ENCODE results near the gene PAXX. TPM values are rescaled to one million over a fixed set of nuclear protein-coding genes. Genes with fewer than 3 reads are reported as not detected.
A peak's percentile ranks its signal among the peaks of the same experiment; 100 is the strongest.

The PAXX gene
- total and polyA plus RNA-seq, 2 donors (not counting 1 experiment from before 2014, with no cell fraction given): 6.1 to 13.7 TPM

DNA sequence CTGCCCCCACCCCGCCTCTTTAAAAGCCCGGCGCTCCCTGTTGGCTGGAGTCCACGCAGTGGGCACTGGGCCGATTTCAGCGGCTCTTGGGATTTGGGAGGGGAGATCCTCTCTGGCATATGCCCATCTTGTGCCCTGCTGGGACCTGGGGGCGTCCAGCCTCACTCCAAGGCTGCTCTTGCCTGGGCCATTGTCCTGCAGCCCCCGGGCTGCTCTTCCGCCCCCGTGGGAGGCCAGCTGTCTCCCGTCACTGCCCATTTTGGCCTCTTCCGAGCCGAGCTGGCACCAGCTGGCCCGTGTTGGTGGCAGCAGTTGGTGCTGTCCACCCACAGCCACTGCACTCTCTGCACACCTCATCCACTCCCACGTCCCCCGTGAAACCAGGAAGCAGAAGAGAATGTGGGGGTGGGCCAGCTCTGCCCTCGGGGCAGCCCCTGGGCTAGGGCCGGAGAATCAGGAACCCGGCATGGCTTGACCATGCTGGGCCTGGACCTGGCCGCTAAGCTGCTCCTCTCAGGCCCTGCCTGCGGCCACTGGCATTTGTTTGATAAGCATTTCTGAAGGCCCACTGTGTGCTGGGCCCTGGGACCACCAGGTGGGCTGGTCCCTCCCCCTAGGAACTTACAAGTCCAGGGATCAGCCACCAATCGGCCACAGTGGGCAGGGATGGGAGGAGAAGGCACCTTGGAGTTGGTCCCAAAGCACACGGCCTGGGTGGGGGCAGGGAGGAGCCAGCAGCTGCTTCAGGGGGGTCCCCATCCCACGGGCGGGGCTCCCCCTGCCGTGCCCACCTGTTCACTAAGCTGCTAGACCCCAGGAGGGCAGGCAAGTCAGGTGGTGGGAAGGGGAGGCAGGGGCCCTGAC lies 45.0 kb upstream of the PAXX start:
- Histone ChIP-seq H3K27me3 (ENCODE audit: control insufficient read depth, insufficient read depth, low read length) (no peaks in the 10 kb centered on the region), H3K36me3 (ENCODE audit: control insufficient read depth, insufficient read depth, low read length) (peaks cover 10% of the 10 kb centered on the region), H2AFZ (ENCODE audit: low read length) (no peak overlapping the region), H3K4me3 (replicated peaks in 1 of 4; ENCODE audit: control extremely low read depth in 1 of 4, insufficient read depth in 1 of 4, low read depth in 3 of 4, low read length in 4 of 4) (no peak overlapping the region), H3K4me1 (ENCODE audit: control insufficient read depth, extremely low read depth, insufficient read depth, low read length) (peaks cover 2% of the 10 kb centered on the region), H3K79me2 (ENCODE audit: control insufficient read depth, insufficient read depth, low read length) (peaks cover 17% of the 10 kb centered on the region), H3K9ac (ENCODE audit: insufficient read depth, low read length) (no peak overlapping the region), H4K20me1 (ENCODE audit: control insufficient read depth, extremely low read depth, insufficient read depth, low read length) (no peaks in the 10 kb centered on the region), H3K27ac (ENCODE audit: insufficient read depth, low read length) (no peak overlapping the region), H3K9me3 (ENCODE audit: control insufficient read depth, insufficient read depth, low read depth, low read length) (no peaks in the 10 kb centered on the region), H3K4me2 (ENCODE audit: extremely low read depth, insufficient read depth, low read length) (no peak overlapping the region)
- no peak for DNase-seq (ENCODE audit: low read depth in 2 of 2)
- TF ChIP-seq EZH2 (IDR thresholded peaks at IDR 0.05; ENCODE audit: low read length, missing control alignments) (no peak), CTCF (conservative IDR thresholded peaks at IDR 0.05 in 1 of 2, IDR thresholded peaks at IDR 0.05 in 1 of 2; ENCODE audit: low read depth in 1 of 2, low read length in 2 of 2) (no peak)

DNA sequence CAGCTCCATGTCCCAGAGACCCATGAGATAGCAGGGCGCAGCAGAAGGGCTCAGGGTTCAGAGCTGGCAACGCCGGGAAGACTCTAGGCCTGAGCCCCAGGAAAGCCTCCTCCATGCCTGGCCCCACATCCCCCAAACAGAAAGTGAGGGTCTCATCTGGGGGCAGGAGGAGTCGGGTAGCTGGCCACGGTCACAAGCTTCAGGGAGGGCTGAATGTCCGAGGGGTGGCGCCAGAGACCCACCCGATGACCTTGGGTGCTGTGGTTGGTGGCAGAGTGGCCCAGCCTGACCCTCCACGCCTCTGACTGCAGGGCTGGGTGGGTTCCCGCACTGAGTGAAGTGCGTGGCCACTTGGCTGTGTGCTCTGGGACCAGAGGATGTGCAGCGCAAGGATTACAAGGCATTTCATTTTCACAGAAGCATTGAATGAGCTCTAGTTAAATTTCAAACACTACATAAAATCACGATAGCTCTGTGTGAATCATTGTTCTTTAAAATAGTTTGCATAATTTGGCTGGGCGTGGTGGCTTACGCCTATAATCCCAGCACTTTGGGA lies 44.2 kb upstream of the PAXX start:
- DNase-seq (ENCODE audit: low read depth in 2 of 2): peak in 1 of 2 donors; percentile 37
- no peak overlapping the region for H3K9ac ChIP-seq (ENCODE audit: insufficient read depth, low read length)
- TF ChIP-seq CTCF (conservative IDR thresholded peaks at IDR 0.05 in 1 of 2, IDR thresholded peaks at IDR 0.05 in 1 of 2; ENCODE audit: low read depth in 1 of 2, low read length in 2 of 2) (peak; percentile 47 to 53), EZH2 (IDR thresholded peaks at IDR 0.05; ENCODE audit: low read length, missing control alignments) (no peak)

DNA sequence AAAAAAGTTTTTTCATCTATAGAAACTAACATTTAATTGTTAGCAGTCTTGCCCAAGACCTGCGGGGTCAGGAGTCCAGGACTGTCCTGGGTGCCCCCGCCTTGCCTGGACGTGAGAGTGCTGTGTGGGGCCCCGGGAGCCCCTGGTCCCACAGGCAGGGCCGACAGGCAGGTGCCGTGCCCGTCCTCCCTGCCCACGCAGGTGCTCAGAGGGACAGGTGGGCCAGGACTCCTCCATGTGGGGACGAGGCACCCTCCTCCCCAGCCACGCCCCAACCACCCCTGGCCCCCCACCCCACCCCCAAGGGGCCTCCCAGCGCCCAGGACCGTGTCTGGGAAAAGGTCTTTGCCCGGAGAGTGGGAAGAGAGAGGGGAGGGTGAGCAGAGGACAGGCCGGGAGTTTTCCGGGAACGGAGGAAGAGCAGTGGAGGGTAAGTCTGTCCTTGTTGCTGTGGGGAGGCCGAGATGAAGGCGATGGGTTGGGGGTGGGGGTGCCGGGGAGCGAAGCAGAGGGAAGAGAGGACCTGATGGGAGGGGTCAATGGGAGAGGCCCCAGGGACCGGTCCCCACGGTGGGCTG lies 42.9 kb upstream of the PAXX start:
- Histone ChIP-seq H3K9ac (ENCODE audit: insufficient read depth, low read length) (peak overlapping the region; percentile 40), H3K9me3 (ENCODE audit: control insufficient read depth, insufficient read depth, low read depth, low read length) (no peaks in the 10 kb centered on the region), H2AFZ (ENCODE audit: low read length) (peak overlapping the region; percentile 70), H3K4me1 (ENCODE audit: control insufficient read depth, extremely low read depth, insufficient read depth, low read length) (no peaks in the 10 kb centered on the region), H3K4me3 (replicated peaks in 1 of 4; ENCODE audit: control extremely low read depth in 1 of 4, insufficient read depth in 1 of 4, low read depth in 3 of 4, low read length in 4 of 4) (peak overlapping the region; percentile 42 to 61 (median 48)), H3K36me3 (ENCODE audit: control insufficient read depth, insufficient read depth, low read length) (no peaks in the 10 kb centered on the region), H4K20me1 (ENCODE audit: control insufficient read depth, extremely low read depth, insufficient read depth, low read length) (no peaks in the 10 kb centered on the region), H3K4me2 (ENCODE audit: extremely low read depth, insufficient read depth, low read length) (peak overlapping the region; percentile 89), H3K79me2 (ENCODE audit: control insufficient read depth, insufficient read depth, low read length) (no peaks in the 10 kb centered on the region), H3K27ac (ENCODE audit: insufficient read depth, low read length) (no peak overlapping the region), H3K27me3 (ENCODE audit: control insufficient read depth, insufficient read depth, low read length) (no peaks in the 10 kb centered on the region)
- TF ChIP-seq CTCF (conservative IDR thresholded peaks at IDR 0.05 in 1 of 2, IDR thresholded peaks at IDR 0.05 in 1 of 2; ENCODE audit: low read depth in 1 of 2, low read length in 2 of 2) (no peak), EZH2 (IDR thresholded peaks at IDR 0.05; ENCODE audit: low read length, missing control alignments) (no peak)
- no peak for DNase-seq (ENCODE audit: low read depth in 2 of 2)

More for the DNA sequence above, 44.2 kb upstream of the PAXX start:
- Histone ChIP-seq H3K4me3 (replicated peaks in 1 of 4; ENCODE audit: control extremely low read depth in 1 of 4, insufficient read depth in 1 of 4, low read depth in 3 of 4, low read length in 4 of 4) (no peak overlapping the region), H4K20me1 (ENCODE audit: control insufficient read depth, extremely low read depth, insufficient read depth, low read length) (no peaks in the 10 kb centered on the region), H3K27ac (ENCODE audit: insufficient read depth, low read length) (no peak overlapping the region), H3K27me3 (ENCODE audit: control insufficient read depth, insufficient read depth, low read length) (no peaks in the 10 kb centered on the region), H3K4me2 (ENCODE audit: extremely low read depth, insufficient read depth, low read length) (peak overlapping the region; percentile 32), H2AFZ (ENCODE audit: low read length) (no peak overlapping the region), H3K9me3 (ENCODE audit: control insufficient read depth, insufficient read depth, low read depth, low read length) (no peaks in the 10 kb centered on the region), H3K4me1 (ENCODE audit: control insufficient read depth, extremely low read depth, insufficient read depth, low read length) (peaks cover 2% of the 10 kb centered on the region), H3K79me2 (ENCODE audit: control insufficient read depth, insufficient read depth, low read length) (peaks cover 10% of the 10 kb centered on the region), H3K36me3 (ENCODE audit: control insufficient read depth, insufficient read depth, low read length) (peaks cover 3% of the 10 kb centered on the region)
